GM19023 (cell line): ENCODE data around the gene GRIA1.

Experiments
- ATAC-seq: cut with Tn5 transposase; IDR thresholded peaks from one replicate; pipeline ENCODE4 v1.9.1; 2021; ENCODE audit warnings: mild to moderate bottlenecking, moderate library complexity; ENCODE audit not compliant: unreplicated experiment

GRIA1 gene

GRCh38 chr5:153605386-153605785 is 114.9 kb downstream of the GRIA1 start:
- ATAC-seq, result no peak

- no peak for ATAC-seq
Measured at GRCh38 chr5:153610009-153610408, 119.5 kb downstream of the GRIA1 start.

- ATAC-seq, result no peak
Measured at GRCh38 chr5:153610811-153611210, 120.3 kb downstream of the GRIA1 start.

GRCh38 chr5:153613144-153613543 is 122.7 kb downstream of the GRIA1 start:
- no peak for ATAC-seq

- no peak for ATAC-seq
Measured at GRCh38 chr5:153613672-153614071, 123.2 kb downstream of the GRIA1 start.

GRCh38 chr5:153617190-153617589 is 126.7 kb downstream of the GRIA1 start:
- no peak for ATAC-seq

GRCh38 chr5:153618307-153618706 is 127.8 kb downstream of the GRIA1 start:
- no peak for ATAC-seq

GRCh38 chr5:153618867-153619266 is 128.4 kb downstream of the GRIA1 start:
- no peak for ATAC-seq

- no peak for ATAC-seq
Measured at GRCh38 chr5:153619771-153620170, 129.3 kb downstream of the GRIA1 start.

GRCh38 chr5:153623124-153623523 is 132.7 kb downstream of the GRIA1 start:
- no peak for ATAC-seq

GRCh38 chr5:153623751-153624450 is 133.4 kb downstream of the GRIA1 start:
- ATAC-seq, result no peak

GRCh38 chr5:153624451-153624765 is 133.9 kb downstream of the GRIA1 start:
- ATAC-seq, result no peak

GRCh38 chr5:153625826-153626354 is 135.4 kb downstream of the GRIA1 start:
- ATAC-seq, result no peak

- no peak for ATAC-seq
Measured at GRCh38 chr5:153626836-153627235, 136.4 kb downstream of the GRIA1 start.

- ATAC-seq, result no peak
Measured at GRCh38 chr5:153629027-153629895, 138.8 kb downstream of the GRIA1 start.

GRCh38 chr5:153630546-153630945 is 140.1 kb downstream of the GRIA1 start:
- no peak for ATAC-seq

GRCh38 chr5:153632748-153633290 is 142.3 kb downstream of the GRIA1 start:
- ATAC-seq, result no peak

- no peak for ATAC-seq
Measured at GRCh38 chr5:153636670-153637451, 146.4 kb downstream of the GRIA1 start.

GRCh38 chr5:153640293-153640692 is 149.8 kb downstream of the GRIA1 start:
- no peak for ATAC-seq

- no peak for ATAC-seq
Measured at GRCh38 chr5:153641183-153641688, 150.8 kb downstream of the GRIA1 start.
